ENCODE results near the gene STK10. TPM values are rescaled to one million over a fixed set of nuclear protein-coding genes. Genes with fewer than 3 reads are reported as not detected.

The STK10 gene
- total RNA-seq, 1 donor from 2014 or later = 8.8 TPM

GRCh38 chr5:172015346-172015745, 172.7 kb downstream of the STK10 start:
- intact Hi-C loops (cut with DNase I) = no loop called here
- DNase-seq (no peak), ATAC-seq (ENCODE audit: poor library complexity) (no peak)

DNA sequence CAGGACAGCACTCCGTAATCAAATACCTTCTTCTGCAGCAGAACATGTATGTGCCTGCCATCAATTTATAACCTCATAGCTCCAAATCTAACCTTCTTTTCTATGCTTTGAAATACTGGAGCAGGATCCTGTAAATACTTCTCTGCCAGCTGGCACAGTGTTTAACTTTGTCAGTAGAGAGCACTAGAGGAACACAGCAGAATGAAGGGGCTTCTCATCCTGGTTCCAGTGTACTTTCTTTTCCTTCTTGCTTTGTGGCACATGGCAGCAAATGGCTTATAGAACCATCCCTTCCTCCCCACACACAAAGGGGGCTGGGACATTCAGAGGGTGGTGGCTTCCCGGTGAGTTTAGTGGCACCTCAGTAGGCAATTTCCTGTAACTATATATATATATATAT, 177.7 kb downstream of the STK10 start:
- no peak for ATAC-seq (ENCODE audit: poor library complexity)
- intact Hi-C loops (cut with DNase I) = no loop called here
- DNase-seq = no peak

GRCh38 chr5:172009536-172010270, 178.3 kb downstream of the STK10 start:
- no peak for ATAC-seq (ENCODE audit: poor library complexity)
- no peak for DNase-seq
- intact Hi-C loops (cut with DNase I) = no loop called here

DNA sequence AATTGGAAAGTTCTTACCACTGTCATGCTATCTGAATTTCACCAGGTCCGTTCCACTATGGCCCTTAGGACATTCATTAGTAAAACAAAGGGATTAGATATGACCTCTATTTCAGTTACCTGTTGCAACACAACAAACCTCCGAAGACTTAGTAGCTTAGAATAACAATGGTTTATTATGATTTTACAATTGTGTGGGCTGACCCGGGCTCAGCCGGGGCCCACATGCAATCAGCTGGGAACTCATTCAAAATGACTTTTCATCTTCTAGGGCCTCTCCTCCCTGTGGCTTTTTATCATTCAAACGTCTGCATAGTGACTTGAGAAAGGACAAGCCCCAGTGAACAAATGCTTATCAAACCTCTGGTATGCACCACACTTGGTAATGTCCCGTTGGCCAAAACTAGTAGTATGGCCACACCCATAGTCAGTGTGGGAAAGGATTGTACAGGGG, 179.3 kb downstream of the STK10 start:
- intact Hi-C loops (cut with DNase I) = no loop called here
- ATAC-seq (ENCODE audit: poor library complexity) = no peak
- DNase-seq = no peak

DNA sequence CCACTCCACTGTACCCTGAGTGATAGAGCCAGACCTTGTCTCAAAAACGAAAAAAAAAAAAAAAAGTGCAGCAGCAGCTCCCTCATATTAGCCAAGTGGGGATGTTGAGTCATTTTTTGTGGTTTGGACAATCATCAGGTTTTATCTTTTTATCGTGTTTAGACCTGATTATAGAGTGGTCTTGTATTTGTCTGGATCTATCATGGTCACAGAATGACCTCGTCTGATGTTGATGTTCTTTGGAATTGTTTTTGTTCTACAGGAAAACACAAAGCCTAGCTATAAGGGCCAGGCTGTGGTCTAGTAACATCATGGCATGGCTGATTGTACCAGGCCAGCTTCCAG, 179.9 kb downstream of the STK10 start:
- intact Hi-C loops (cut with DNase I) = no loop called here
- no peak for DNase-seq
- no peak for ATAC-seq (ENCODE audit: poor library complexity)

DNA sequence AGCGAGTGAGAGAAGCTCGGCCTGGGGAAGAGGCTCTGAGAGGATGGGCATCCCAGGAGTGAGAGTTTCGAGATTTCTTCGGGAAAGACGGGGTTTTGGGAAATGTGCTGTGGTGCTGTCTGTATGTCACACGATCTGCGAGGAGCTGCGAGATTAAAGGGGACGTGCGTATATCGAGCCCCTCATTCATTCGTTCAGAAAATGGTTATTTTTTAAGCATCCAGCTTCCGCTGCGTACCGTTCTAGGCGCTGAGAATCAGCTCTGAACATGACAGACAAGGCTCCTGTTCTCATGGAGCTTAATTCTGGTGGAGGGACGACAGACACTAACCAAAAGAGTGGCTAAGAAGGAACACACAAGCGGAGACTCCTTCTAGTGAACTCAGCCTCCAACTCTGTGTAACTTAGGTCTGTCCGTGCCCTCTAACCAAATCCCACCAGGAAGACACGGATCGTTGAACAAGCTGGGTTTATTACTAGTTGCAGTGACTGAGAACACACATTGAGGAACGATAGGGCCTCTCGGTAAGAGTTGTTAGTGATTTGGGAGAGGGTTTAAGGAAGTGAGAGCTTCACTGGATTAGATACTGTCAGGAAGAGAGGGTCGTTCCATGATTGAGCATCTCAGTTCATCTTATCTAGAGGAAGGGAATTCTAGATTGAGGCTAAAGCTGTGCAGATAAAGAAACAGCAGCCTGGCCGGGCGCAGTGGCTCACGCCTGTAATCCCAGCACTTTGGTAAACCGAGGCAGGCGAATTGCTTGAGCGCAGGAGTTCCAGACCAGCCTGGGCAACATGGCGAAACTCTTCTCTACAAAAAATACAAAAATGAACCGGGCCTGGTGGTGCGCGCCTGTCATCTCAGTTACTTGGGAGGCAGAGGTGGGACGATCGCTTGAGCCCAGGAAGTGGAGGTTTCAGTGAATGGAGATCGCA, 180.6 kb downstream of the STK10 start:
- intact Hi-C loops (cut with DNase I) = no loop called here
- ATAC-seq (ENCODE audit: poor library complexity) = no peak
- DNase-seq = no peak

- intact Hi-C loops (cut with DNase I) = no loop called here
- ATAC-seq (ENCODE audit: poor library complexity) = peak; percentile 96
- DNase-seq = peak; percentile 98
Measured at GRCh38 chr5:172006321-172007174, 181.5 kb downstream of the STK10 start, which contains the start of gene FBXW11. TSS of gene FBXW11 (minus strand) at chr5:172006638. CDS start at chr5:172006502, 136 bp downstream.

- no peak for DNase-seq
- intact Hi-C loops (cut with DNase I) = no loop called here
- ATAC-seq (ENCODE audit: poor library complexity) = peak; percentile 10
Measured at GRCh38 chr5:172005708-172006320, 182.2 kb downstream of the STK10 start.

DNA sequence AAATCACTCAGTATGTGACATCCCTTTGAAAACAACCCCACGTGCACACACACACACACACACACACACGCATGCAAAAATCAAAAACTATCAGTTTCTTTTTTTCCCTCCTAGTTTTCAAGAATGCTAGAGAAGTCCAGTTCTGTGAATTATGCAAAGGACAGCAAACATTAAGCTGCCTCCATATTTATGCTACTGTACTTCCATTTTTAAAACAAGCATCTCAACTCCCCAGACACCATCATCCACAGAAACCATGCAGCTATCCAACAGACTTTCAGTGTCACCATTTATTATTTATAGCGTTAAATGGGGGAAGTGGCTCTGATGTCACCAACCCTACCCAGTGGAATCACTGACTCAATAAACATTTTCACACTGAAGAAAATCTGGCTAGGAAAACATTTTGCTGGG, 183.2 kb downstream of the STK10 start:
- DNase-seq (no peak), ATAC-seq (ENCODE audit: poor library complexity) (no peak)
- intact Hi-C loops (cut with DNase I) = no loop called here

- ATAC-seq (ENCODE audit: poor library complexity) = no peak
- intact Hi-C loops (cut with DNase I) = no loop called here
- DNase-seq = no peak
Measured at GRCh38 chr5:172003746-172004145, 184.3 kb downstream of the STK10 start.

DNA sequence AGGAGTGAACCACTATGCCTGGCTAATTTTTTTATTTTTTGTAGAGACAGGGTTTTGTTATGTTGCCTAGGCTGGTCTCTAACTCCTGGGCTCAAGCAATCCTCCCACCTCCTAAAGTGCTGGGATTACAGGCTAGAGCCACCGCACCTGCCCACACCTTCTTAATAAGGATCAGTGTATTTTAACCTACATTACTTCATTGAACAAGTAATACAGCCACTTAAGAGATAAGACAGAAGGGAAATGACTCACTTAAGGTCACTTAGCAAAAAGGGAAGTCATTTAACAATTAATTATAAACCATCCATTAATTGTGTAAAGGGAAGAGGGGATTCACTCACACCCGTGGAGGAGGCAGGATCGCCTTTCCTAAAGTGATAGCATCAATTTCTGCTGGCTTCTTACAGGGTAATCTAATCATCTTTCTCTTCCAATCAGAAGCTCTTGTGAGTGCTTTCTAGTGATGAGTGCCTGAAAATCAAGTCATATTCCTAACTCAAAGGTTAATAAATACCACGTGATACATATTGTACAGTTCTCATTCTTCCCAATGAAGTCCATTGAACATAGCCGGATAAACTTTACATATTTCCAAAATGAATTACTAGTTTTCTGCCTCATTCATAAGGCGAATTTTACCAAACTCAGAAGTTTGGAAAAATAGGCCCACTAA, 185.0 kb downstream of the STK10 start:
- intact Hi-C loops (cut with DNase I) = no loop called here
- DNase-seq (no peak), ATAC-seq (ENCODE audit: poor library complexity) (no peak)

DNA sequence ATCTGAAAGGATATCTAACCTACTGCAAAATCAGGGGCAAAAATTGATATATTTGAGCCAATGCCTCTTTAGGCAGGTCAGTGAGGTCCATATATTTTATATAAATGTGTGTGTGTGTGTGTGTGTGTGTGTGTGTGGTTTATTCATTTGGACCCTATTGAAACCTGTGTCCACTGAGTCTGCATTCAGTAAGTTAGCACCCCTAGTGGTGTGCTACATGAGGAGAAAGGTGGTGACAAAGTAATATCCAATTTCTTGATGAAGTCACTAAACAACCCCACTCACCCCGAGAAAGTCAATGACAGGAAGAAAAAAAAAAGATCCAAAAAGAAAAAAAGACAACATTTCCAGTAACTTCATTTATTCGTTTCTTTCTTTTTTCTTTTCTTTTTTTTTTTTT, 185.7 kb downstream of the STK10 start:
- no peak for DNase-seq
- intact Hi-C loops (cut with DNase I) = no loop called here
- ATAC-seq (ENCODE audit: poor library complexity) = no peak

DNA sequence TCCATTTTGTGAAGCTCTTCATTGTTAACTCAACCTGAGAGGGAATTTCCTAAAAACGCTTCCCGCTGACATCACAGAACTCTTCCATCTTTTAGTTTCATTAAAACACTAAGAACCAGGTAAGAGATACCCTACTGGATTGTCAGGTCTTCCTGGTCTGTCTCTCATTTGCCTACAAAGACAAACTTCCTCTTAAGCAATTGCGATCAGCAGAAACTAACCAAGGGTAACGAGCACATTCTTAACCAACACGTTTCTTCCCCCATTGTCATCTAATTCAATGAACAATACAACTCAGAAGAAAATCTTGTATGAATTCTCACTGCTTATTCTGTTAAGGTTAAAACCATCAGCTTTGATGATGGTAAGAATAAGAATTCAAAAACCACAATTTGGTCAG, 188.1 kb downstream of the STK10 start:
- intact Hi-C loops (cut with DNase I) = no loop called here
- DNase-seq (no peak), ATAC-seq (ENCODE audit: poor library complexity) (no peak)

DNA sequence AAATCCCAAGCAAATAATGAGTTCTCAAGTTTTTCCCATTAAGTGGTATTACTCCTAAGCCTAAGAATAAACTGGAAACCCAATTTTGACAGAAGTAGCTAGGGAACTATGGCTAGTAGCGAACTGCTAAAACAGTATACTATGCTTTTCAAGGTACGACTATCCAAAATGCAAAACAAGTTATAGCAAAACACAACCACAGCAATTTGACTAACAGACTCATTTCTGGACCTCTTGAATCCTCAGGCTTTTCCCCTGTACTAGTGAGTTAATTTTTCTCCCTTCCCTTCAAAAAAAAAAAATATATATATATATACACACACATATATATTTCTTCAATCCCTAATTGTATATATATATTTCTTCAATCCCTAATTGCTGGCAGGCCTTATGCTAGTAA, 188.9 kb downstream of the STK10 start:
- DNase-seq (no peak), ATAC-seq (ENCODE audit: poor library complexity) (no peak)
- intact Hi-C loops (cut with DNase I) = no loop called here

GRCh38 chr5:171997011-171997410, 191.0 kb downstream of the STK10 start:
- no peak for DNase-seq
- ATAC-seq (ENCODE audit: poor library complexity) = no peak
- intact Hi-C loops (cut with DNase I) = no loop called here

- DNase-seq = no peak
- ATAC-seq (ENCODE audit: poor library complexity) = no peak
- intact Hi-C loops (cut with DNase I) = no loop called here
Measured at GRCh38 chr5:171992813-171993212, 195.2 kb downstream of the STK10 start.

DNA sequence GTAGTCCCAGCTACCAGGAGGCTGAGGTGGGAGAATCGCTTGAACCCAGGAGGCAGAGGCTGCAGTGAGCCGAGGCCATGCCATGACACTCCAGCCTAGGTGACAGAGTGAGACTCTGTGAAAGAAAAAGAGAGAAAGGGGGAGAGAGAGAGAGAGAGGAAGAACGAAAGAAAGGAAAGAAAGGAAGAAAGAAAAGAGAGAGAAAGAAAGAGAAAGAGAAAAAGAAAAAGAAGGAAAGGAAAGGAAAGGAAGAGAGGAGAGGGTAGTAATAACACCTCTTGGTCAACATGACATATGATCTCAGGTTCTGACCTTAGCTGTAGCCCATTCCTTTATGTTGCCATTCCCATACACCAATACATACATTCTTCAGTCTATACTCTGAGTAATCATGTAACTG, 195.7 kb downstream of the STK10 start:
- ATAC-seq (ENCODE audit: poor library complexity) = no peak
- intact Hi-C loops (cut with DNase I) = no loop called here
- DNase-seq = no peak
